GM21717 (cell line): ENCODE measurements around the gene CREB3L1.

Source experiments
- ATAC-seq: cut with Tn5 transposase; IDR thresholded peaks from one replicate; pipeline ENCODE4 v1.9.1; 2021; ENCODE audit warnings: mild to moderate bottlenecking, moderate library complexity; ENCODE audit not compliant: unreplicated experiment

The CREB3L1 gene

GRCh38 chr11:46272816-46273427 lies 4.5 kb upstream of the CREB3L1 start:
- ATAC-seq = no peak

- ATAC-seq = no peak
Observed at GRCh38 chr11:46273511-46274205, 3.8 kb upstream of the CREB3L1 start.

GRCh38 chr11:46275964-46276641 lies 1.4 kb upstream of the CREB3L1 start:
- ATAC-seq = no peak

- ATAC-seq = no peak
Observed at GRCh38 chr11:46277313-46277621, 195 bp upstream of the CREB3L1 start.

- no peak for ATAC-seq
Observed at GRCh38 chr11:46278387-46279125, 1.1 kb downstream of the CREB3L1 start.

- ATAC-seq = no peak
Observed at GRCh38 chr11:46279126-46280099, 2.0 kb downstream of the CREB3L1 start.

GRCh38 chr11:46280706-46281105 lies 3.2 kb downstream of the CREB3L1 start:
- ATAC-seq = no peak

GRCh38 chr11:46281371-46281831 lies 3.9 kb downstream of the CREB3L1 start:
- no peak for ATAC-seq

GRCh38 chr11:46285173-46285572 lies 7.7 kb downstream of the CREB3L1 start:
- no peak for ATAC-seq

- ATAC-seq = no peak
Observed at GRCh38 chr11:46285594-46286033, 8.2 kb downstream of the CREB3L1 start.

- ATAC-seq = no peak
Observed at GRCh38 chr11:46286789-46287188, 9.3 kb downstream of the CREB3L1 start.

GRCh38 chr11:46288451-46288850 lies 11.0 kb downstream of the CREB3L1 start:
- ATAC-seq = no peak

GRCh38 chr11:46290011-46290410 lies 12.5 kb downstream of the CREB3L1 start:
- no peak for ATAC-seq

GRCh38 chr11:46290598-46291309 lies 13.3 kb downstream of the CREB3L1 start:
- no peak for ATAC-seq

- ATAC-seq = no peak
Observed at GRCh38 chr11:46291441-46292150, 14.1 kb downstream of the CREB3L1 start.

GRCh38 chr11:46293066-46293465 lies 15.6 kb downstream of the CREB3L1 start:
- no peak for ATAC-seq

GRCh38 chr11:46293641-46294103 lies 16.2 kb downstream of the CREB3L1 start:
- ATAC-seq = no peak

- ATAC-seq = no peak
Observed at GRCh38 chr11:46294365-46295309, 17.2 kb downstream of the CREB3L1 start.
